ENCODE measurements around the gene HECTD4. TPM values are rescaled to one million over a fixed set of nuclear protein-coding genes. Genes with fewer than 3 reads are reported as not detected.
A peak's percentile ranks its signal among the peaks of the same experiment; 100 is the strongest.
"Not testable (repeated sequence)": the region's sequence is repeated elsewhere in the genome, so short reads cannot be mapped to it uniquely, and the experiment has no call there.

Gene HECTD4
- total RNA-seq, 2 donors from 2014 or later = 54.3 to 60.9 TPM

GRCh38 chr12:112357214-112357613 lies 25.0 kb downstream of the HECTD4 start:
- Mint-ChIP-seq H3K4me3 (no peak overlapping the region), H3K4me1 (peaks cover 16% of the 10 kb centered on the region), H3K36me3 (ENCODE audit: low read depth) (no peaks in the 10 kb centered on the region), H3K27ac (no peak overlapping the region), H3K27me3 (no peaks in the 10 kb centered on the region)
- ATAC-seq (no peak), DNase-seq (no peak)
- H3K9me3 ChIP-seq (ENCODE audit: control insufficient read depth, low read length, poor library complexity, severe bottlenecking) = no peaks in the 10 kb centered on the region

GRCh38 chr12:112354399-112354798 lies 27.8 kb downstream of the HECTD4 start:
- ATAC-seq = no peak
- Mint-ChIP-seq H3K27me3 (no peaks in the 10 kb centered on the region), H3K27ac (peak overlapping the region; percentile 11), H3K4me1 (peaks cover 15% of the 10 kb centered on the region), H3K4me3 (no peak overlapping the region), H3K36me3 (ENCODE audit: low read depth) (no peaks in the 10 kb centered on the region)
- DNase-seq = no peak
- no peaks in the 10 kb centered on the region for H3K9me3 ChIP-seq (ENCODE audit: control insufficient read depth, low read length, poor library complexity, severe bottlenecking)

- H3K27ac Mint-ChIP-seq = no peak overlapping the region
- no peak for DNase-seq
- H3K4me1 Mint-ChIP-seq = peaks cover 16% of the 10 kb centered on the region
- no peaks in the 10 kb centered on the region for H3K27me3 Mint-ChIP-seq
- ATAC-seq = no peak
- H3K36me3 Mint-ChIP-seq (ENCODE audit: low read depth) = no peaks in the 10 kb centered on the region
- no peak overlapping the region for H3K4me3 Mint-ChIP-seq
- no peaks in the 10 kb centered on the region for H3K9me3 ChIP-seq (ENCODE audit: control insufficient read depth, low read length, poor library complexity, severe bottlenecking)
Observed at GRCh38 chr12:112353393-112353792, 28.8 kb downstream of the HECTD4 start.

GRCh38 chr12:112352921-112353320 lies 29.3 kb downstream of the HECTD4 start:
- Mint-ChIP-seq H3K27ac (peak overlapping the region; percentile 6), H3K4me1 (peaks cover 16% of the 10 kb centered on the region), H3K36me3 (ENCODE audit: low read depth) (no peaks in the 10 kb centered on the region), H3K4me3 (no peak overlapping the region), H3K27me3 (no peaks in the 10 kb centered on the region)
- no peaks in the 10 kb centered on the region for H3K9me3 ChIP-seq (ENCODE audit: control insufficient read depth, low read length, poor library complexity, severe bottlenecking)
- DNase-seq (no peak), ATAC-seq (no peak)

GRCh38 chr12:112350593-112351592 lies 31.3 kb downstream of the HECTD4 start:
- no peaks in the 10 kb centered on the region for H3K36me3 Mint-ChIP-seq (ENCODE audit: low read depth)
- no peaks in the 10 kb centered on the region for H3K9me3 ChIP-seq (ENCODE audit: control insufficient read depth, low read length, poor library complexity, severe bottlenecking)
- H3K4me3 Mint-ChIP-seq = no peak overlapping the region
- no peaks in the 10 kb centered on the region for H3K27me3 Mint-ChIP-seq
- DNase-seq (no peak), ATAC-seq (no peak)
- peaks cover 17% of the 10 kb centered on the region for H3K4me1 Mint-ChIP-seq
- H3K27ac Mint-ChIP-seq = no peak overlapping the region

GRCh38 chr12:112349431-112349830 lies 32.8 kb downstream of the HECTD4 start:
- no peaks in the 10 kb centered on the region for H3K9me3 ChIP-seq (ENCODE audit: control insufficient read depth, low read length, poor library complexity, severe bottlenecking)
- Mint-ChIP-seq H3K36me3 (ENCODE audit: low read depth) (no peaks in the 10 kb centered on the region), H3K27me3 (no peaks in the 10 kb centered on the region), H3K4me1 (peaks cover 23% of the 10 kb centered on the region), H3K4me3 (no peak overlapping the region), H3K27ac (peak overlapping the region; percentile 8)
- no peak for DNase-seq
- ATAC-seq = no peak

- not testable (repeated sequence) for ATAC-seq, H3K27me3 Mint-ChIP-seq
- H3K4me1 Mint-ChIP-seq = peaks cover 26% of the 10 kb centered on the region
Observed at GRCh38 chr12:112348926-112349325, 33.3 kb downstream of the HECTD4 start.

GRCh38 chr12:112347581-112347982 lies 34.6 kb downstream of the HECTD4 start:
- H3K4me1 Mint-ChIP-seq = peaks cover 27% of the 10 kb centered on the region
- ATAC-seq (no peak), DNase-seq (no peak)
- H3K36me3 Mint-ChIP-seq (ENCODE audit: low read depth) = no peaks in the 10 kb centered on the region
- no peak overlapping the region for H3K27ac Mint-ChIP-seq
- H3K9me3 ChIP-seq (ENCODE audit: control insufficient read depth, low read length, poor library complexity, severe bottlenecking) = no peaks in the 10 kb centered on the region
- no peak overlapping the region for H3K4me3 Mint-ChIP-seq
- H3K27me3 Mint-ChIP-seq = no peaks in the 10 kb centered on the region

More at GRCh38 chr12:112348926-112349325, 33.3 kb downstream of the HECTD4 start:
- DNase-seq; H3K36me3 Mint-ChIP-seq (ENCODE audit: low read depth); H3K4me3 Mint-ChIP-seq; H3K27ac Mint-ChIP-seq; H3K9me3 ChIP-seq (ENCODE audit: control insufficient read depth, low read length, poor library complexity, severe bottlenecking): not testable (repeated sequence)

- Mint-ChIP-seq H3K36me3 (ENCODE audit: low read depth) (no peaks in the 10 kb centered on the region), H3K27me3 (no peaks in the 10 kb centered on the region), H3K27ac (no peak overlapping the region), H3K4me1 (peaks cover 31% of the 10 kb centered on the region), H3K4me3 (no peak overlapping the region)
- no peaks in the 10 kb centered on the region for H3K9me3 ChIP-seq (ENCODE audit: control insufficient read depth, low read length, poor library complexity, severe bottlenecking)
- ATAC-seq = no peak
- DNase-seq = no peak
Observed at GRCh38 chr12:112346194-112346593, 36.0 kb downstream of the HECTD4 start.

- H3K27ac Mint-ChIP-seq = no peak overlapping the region
- DNase-seq (no peak), ATAC-seq (no peak)
- no peaks in the 10 kb centered on the region for H3K27me3 Mint-ChIP-seq
- no peaks in the 10 kb centered on the region for H3K36me3 Mint-ChIP-seq (ENCODE audit: low read depth)
- peaks cover 32% of the 10 kb centered on the region for H3K4me1 Mint-ChIP-seq
- no peaks in the 10 kb centered on the region for H3K9me3 ChIP-seq (ENCODE audit: control insufficient read depth, low read length, poor library complexity, severe bottlenecking)
- no peak overlapping the region for H3K4me3 Mint-ChIP-seq
Observed at GRCh38 chr12:112344220-112344619, 38.0 kb downstream of the HECTD4 start.

- peaks cover 34% of the 10 kb centered on the region for H3K4me1 Mint-ChIP-seq
Observed at GRCh38 chr12:112342587-112342986, 39.6 kb downstream of the HECTD4 start.

GRCh38 chr12:112341046-112341825 lies 41.0 kb downstream of the HECTD4 start:
- peaks cover 34% of the 10 kb centered on the region for H3K4me1 Mint-ChIP-seq
- H3K36me3 Mint-ChIP-seq (ENCODE audit: low read depth) = no peaks in the 10 kb centered on the region
- ATAC-seq (no peak), DNase-seq (no peak)
- peak overlapping the region; percentile 57 for H3K27ac Mint-ChIP-seq
- no peaks in the 10 kb centered on the region for H3K9me3 ChIP-seq (ENCODE audit: control insufficient read depth, low read length, poor library complexity, severe bottlenecking)
- no peak overlapping the region for H3K4me3 Mint-ChIP-seq
- H3K27me3 Mint-ChIP-seq = no peaks in the 10 kb centered on the region

More at GRCh38 chr12:112342587-112342986, 39.6 kb downstream of the HECTD4 start:
- H3K9me3 ChIP-seq (ENCODE audit: control insufficient read depth, low read length, poor library complexity, severe bottlenecking) = no peaks in the 10 kb centered on the region
- Mint-ChIP-seq H3K27me3 (no peaks in the 10 kb centered on the region), H3K4me3 (no peak overlapping the region), H3K27ac (peak overlapping the region; percentile 76), H3K36me3 (ENCODE audit: low read depth) (no peaks in the 10 kb centered on the region)
- ATAC-seq (no peak), DNase-seq (no peak)

- H3K4me3 Mint-ChIP-seq = no peak overlapping the region
- H3K9me3 ChIP-seq (ENCODE audit: control insufficient read depth, low read length, poor library complexity, severe bottlenecking) = no peaks in the 10 kb centered on the region
- H3K27ac Mint-ChIP-seq = no peak overlapping the region
- H3K36me3 Mint-ChIP-seq (ENCODE audit: low read depth) = no peaks in the 10 kb centered on the region
- peaks cover 26% of the 10 kb centered on the region for H3K4me1 Mint-ChIP-seq
- H3K27me3 Mint-ChIP-seq = no peaks in the 10 kb centered on the region
- DNase-seq = no peak
- ATAC-seq = no peak
Observed at GRCh38 chr12:112340230-112340629, 42.0 kb downstream of the HECTD4 start.

Data from T-helper 17 cell (primary cell).